Brain microvascular endothelial cell (primary cell): ENCODE results near the gene HNF1B.
"Not testable (repeated sequence)": the region's sequence is repeated elsewhere in the genome, so short reads cannot be mapped to it uniquely, and the experiment has no call there.

Experiments used
- DNase-seq: peaks from one replicate; pipeline ENCODE4 v3.0.0-alpha.2; 2020
- H3K27ac ChIP-seq: fragments of 250-450 bp; sonication (Bioruptor Pico); 2 replicates; pipeline ENCODE4 v1.5.1; 2020; ENCODE audit warnings: mild to moderate bottlenecking, moderate library complexity
- H3K27me3 ChIP-seq: fragments of 250-450 bp; sonication (Bioruptor Pico); replicated peaks from 2 replicates; pipeline ENCODE4 v1.5.1; 2020; ENCODE audit warnings: mild to moderate bottlenecking
- H3K36me3 ChIP-seq: fragments of 250-450 bp; sonication (Bioruptor Pico); replicated peaks from 2 replicates; pipeline ENCODE4 v1.5.1; 2020; ENCODE audit warnings: mild to moderate bottlenecking
- H3K4me3 ChIP-seq: 2 replicates; pipeline ENCODE4 v1.5.1; 2011; ENCODE audit warnings: low read depth, mild to moderate bottlenecking, control low read depth, low read length, moderate library complexity
- CTCF ChIP-seq: IDR thresholded peaks from 2 replicates; pipeline ENCODE4 v1.5.1; 2011; ENCODE audit warnings: low read depth, mild to moderate bottlenecking, moderate library complexity, low read length, control low read depth, inconsistent platforms; ENCODE audit errors: missing control alignments
- in situ Hi-C: cut with HindIII; loops from 2 replicates; pipeline ENCODE4 v1.10.0; 2017; ENCODE audit warnings: low sequenced_read_pairs, low pct_ligation_motif_present

Gene HNF1B

GRCh38 chr17:37788526-37788925 lies 43.7 kb upstream of the HNF1B start:
- DNase-seq: no peak
- Histone ChIP-seq H3K4me3 (no peak overlapping the region), H3K36me3 (no peaks in the 10 kb centered on the region), H3K27ac (no peak overlapping the region), H3K27me3 (no peaks in the 10 kb centered on the region)
- no peak for TF ChIP-seq CTCF
- in situ Hi-C loops: no loop called here

GRCh38 chr17:37787055-37787757 lies 42.3 kb upstream of the HNF1B start:
- no peak overlapping the region for H3K4me3 ChIP-seq
- no peaks in the 10 kb centered on the region for H3K36me3 ChIP-seq
- no peaks in the 10 kb centered on the region for H3K27me3 ChIP-seq
- DNase-seq: no peak
- no peak for TF ChIP-seq CTCF
- H3K27ac ChIP-seq: no peak overlapping the region
- in situ Hi-C loops: no loop called here

GRCh38 chr17:37786481-37786880 lies 41.6 kb upstream of the HNF1B start:
- Histone ChIP-seq H3K27me3 (no peaks in the 10 kb centered on the region), H3K4me3 (no peak overlapping the region), H3K27ac (no peak overlapping the region), H3K36me3 (no peaks in the 10 kb centered on the region)
- in situ Hi-C loops: no loop called here
- no peak for DNase-seq
- no peak for TF ChIP-seq CTCF

DNA sequence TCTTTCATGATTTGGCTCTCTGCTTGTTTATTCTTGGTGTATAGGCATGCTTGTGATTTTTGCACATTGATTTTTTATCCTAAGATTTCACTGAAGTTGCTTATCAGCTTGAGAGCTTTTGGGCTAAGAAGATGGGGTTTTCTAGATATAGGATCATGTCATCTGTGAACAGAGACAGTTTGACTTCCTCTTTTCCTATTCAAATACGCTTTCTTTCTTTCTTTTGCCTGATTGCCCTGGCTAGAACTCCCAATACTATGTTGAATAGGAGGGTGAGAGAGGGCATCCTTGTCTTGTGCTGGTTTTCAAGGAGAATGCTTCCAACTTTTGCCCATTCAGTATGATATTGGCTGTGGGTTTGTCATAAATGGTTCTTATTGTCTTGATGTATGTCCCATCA lies 37.6 kb upstream of the HNF1B start:
- DNase-seq, H3K36me3 ChIP-seq, H3K4me3 ChIP-seq, H3K27me3 ChIP-seq, H3K27ac ChIP-seq, in situ Hi-C loops: not testable (repeated sequence)

DNA sequence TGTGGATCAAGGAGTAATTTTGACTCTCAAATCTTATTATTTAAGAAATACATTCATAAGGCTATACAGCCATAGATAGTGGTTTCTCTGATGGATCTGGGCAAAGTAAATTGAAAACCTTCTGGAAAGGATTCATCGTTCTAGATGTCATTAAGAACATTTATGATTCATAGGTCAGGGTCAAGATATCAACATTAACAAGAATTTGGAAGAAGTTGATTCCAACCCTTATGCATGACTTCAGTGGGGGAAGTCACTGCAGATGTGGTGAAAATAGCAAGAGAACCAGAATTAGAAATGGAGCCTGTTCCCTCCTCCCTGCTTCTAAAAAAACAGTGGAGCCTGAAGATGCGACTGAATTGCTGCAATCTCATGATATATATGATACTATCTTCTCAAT lies 36.6 kb upstream of the HNF1B start:
- no peak overlapping the region for H3K27ac ChIP-seq
- no peaks in the 10 kb centered on the region for H3K36me3 ChIP-seq
- no peak for DNase-seq
- in situ Hi-C loops: no loop called here
- H3K4me3 ChIP-seq: no peak overlapping the region
- TF ChIP-seq CTCF: no peak
- H3K27me3 ChIP-seq: no peaks in the 10 kb centered on the region

GRCh38 chr17:37779554-37779953 lies 34.7 kb upstream of the HNF1B start:
- Histone ChIP-seq H3K36me3 (no peaks in the 10 kb centered on the region), H3K27ac (no peak overlapping the region), H3K27me3 (no peaks in the 10 kb centered on the region), H3K4me3 (no peak overlapping the region)
- DNase-seq: no peak
- TF ChIP-seq CTCF: no peak
- in situ Hi-C loops: no loop called here
